SKM-1 (cell line): ENCODE data around the gene SPTSSB.

Source experiments
- DNase-seq: peaks from one replicate; lab custom pipeline; 2025; ENCODE audit not compliant: unreplicated experiment; lab: John Stamatoyannopoulos, UW

The SPTSSB gene, protein sequence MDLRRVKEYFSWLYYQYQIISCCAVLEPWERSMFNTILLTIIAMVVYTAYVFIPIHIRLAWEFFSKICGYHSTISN

DNA sequence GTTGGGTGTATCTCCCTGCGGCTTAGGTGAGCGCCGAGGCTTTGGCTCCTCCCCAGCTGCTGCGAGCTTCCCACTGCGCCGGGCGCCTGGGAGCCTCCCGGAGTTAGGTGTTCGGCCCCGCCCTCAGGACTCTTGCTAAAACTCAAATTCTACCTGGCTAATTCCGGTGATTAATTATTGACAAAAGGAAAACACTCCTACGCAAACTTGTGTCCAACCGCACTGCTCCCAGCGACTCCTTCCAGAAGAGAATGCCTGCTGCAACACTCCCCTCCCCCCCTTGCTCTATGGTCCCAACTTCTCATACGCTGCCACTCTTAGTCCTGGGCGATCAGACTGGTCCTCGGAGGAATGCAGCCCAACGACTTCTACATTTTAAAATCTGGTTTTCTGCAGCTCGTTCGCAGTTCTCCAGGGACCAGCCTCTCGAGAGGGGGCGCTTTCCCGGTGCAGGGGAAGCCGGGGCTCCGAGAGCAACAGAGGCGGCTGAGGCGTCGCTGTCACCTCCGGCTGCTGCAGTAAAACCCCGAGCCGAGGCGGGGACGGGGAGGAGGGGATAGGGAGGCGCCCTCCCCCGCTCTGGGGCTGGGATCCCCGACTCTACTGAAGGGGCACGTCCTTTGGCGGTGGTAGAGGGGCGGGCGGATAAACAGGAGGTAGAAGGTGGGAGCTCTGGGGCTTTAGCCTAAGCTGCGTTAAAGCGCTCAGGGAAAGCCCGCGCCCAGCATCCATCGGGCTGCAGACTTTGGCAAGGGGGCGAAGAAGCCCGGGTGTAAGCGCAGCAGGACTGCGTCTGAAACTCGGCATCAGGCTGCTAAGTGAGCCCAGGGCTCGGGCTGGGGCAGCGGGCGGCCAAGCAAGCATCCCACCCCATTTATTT lies at the start of gene SPTSSB:
Gene SPTSSB, minus strand, starts transcription at position 77 of the 880 bp plus-strand sequence. CDS start 25,194 bp downstream, outside the sequence.
- DNase-seq: peak; percentile 18

DNA sequence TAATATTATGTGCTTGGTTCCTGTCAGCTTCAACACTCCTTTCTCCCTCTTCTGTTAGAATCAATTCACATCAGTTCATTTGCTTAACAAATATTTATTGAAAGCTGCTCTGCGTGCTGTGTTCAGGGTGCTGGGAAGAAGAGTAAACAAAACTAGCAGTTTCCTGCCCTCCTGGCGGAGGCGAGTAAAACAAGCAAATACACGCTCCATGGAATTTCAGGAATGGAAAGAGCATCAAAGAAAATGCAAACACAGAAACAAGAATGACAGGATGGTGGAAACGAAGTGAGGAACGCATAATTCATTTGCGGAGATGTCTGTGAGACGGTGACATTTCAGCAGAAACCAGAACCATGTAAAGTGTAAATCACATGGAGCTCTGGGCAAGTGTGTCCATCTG lies 49.4 kb upstream of the SPTSSB start:
- no peak for DNase-seq

DNA sequence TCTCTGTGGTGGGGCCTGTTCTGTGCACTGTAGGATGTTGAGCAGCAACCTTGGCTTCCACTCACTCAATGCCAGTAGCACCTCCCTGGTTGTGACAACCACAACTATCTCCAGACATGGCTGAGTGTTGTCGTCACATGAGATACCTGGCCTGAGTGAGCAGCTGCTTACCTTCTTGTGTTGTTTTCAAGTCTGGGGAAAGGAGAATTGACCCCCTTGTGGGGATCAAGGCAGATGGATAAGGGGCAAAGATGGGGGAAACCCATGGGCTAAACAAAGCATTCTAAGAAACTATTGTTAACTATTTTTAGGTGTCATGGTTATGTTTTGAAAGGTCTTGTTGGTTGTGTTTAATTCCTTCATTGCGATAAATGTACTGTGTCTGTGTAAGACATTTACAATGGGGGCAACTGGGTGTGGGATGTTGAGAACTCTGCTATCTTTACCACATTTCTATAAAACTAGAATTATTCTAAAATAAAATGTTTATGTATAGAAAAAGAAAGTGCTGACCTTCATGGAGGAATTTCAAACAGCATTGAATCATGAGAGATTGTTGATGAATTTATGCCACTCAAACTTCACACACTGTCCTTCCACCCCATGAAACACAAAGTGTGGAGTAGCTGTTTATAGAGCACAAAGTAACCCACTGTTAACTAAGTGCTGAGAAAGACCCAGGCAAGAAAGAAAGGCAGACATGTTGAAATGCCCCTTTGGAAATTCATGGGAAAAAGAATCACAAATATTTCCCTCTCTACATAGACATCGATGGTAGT lies 48.4 kb upstream of the SPTSSB start:
- no peak for DNase-seq

DNA sequence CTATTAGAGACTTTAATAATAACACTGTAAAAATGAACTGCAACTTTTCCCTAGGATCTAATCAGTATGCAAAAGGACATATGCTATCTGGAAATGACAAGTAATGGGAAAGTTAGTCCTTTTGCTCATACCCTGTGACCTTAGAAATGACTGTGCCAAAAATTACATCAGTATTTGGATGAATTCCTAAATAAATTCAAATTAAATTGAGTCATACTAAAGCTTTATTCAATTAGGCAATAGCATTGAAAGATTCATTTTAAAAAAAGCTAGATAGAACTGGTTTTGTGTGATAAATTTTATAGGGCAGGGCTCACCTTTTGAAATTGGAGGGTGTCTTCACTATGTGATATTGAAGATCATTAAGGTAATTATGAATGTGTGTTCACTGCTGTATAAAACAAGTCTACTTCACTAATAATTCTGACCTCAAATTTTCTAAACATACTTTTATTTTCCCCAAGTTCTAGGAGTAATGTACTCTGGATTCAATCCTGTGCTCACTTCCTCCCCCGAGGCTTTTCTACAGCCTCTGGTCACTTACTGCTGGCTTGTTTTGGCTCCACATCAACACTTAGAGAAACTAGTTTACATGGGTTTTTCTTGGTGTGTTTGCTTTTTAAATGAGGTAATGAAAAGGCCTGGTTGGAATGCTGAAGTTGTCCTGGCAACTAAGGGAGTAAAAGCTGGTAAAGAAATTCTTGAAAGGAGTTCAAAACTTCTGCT lies 44.4 kb upstream of the SPTSSB start:
- no peak for DNase-seq

DNA sequence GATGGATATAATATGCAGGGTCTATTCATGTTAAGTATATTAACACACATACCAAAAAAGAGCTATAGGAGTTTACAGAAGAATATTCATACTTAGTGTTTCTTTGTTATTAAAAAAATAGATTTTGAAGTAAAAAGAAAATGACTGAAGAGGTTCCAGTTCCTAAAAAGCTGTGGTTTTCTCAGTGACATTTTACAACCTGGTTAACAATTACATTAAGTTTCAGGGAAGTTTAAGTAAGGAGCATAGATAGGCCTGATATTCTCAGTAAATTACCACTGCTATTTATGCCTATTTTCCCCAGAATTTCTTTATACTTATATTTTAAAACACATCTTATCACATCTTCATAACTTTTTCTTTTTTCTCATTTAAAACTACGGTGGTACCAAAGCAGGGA lies 43.6 kb upstream of the SPTSSB start:
- DNase-seq: no peak

DNA sequence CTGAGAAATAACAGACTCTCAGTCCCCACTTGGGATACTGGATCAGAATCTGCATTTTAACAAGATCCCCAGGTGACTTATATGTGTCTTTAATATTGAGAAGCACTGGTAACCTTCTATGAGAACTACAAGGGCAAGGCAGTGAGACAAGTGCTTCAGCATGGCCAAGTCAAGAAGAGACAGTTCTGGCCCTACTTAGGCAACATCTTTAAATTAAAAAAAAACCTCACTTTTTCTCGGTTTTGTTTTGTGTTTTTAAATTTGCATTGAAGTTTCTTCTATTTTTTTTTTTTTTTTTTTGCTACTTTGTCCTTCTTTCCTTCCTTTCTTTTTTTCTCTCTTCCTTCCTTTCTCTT lies 42.5 kb upstream of the SPTSSB start:
- DNase-seq: no peak

DNA sequence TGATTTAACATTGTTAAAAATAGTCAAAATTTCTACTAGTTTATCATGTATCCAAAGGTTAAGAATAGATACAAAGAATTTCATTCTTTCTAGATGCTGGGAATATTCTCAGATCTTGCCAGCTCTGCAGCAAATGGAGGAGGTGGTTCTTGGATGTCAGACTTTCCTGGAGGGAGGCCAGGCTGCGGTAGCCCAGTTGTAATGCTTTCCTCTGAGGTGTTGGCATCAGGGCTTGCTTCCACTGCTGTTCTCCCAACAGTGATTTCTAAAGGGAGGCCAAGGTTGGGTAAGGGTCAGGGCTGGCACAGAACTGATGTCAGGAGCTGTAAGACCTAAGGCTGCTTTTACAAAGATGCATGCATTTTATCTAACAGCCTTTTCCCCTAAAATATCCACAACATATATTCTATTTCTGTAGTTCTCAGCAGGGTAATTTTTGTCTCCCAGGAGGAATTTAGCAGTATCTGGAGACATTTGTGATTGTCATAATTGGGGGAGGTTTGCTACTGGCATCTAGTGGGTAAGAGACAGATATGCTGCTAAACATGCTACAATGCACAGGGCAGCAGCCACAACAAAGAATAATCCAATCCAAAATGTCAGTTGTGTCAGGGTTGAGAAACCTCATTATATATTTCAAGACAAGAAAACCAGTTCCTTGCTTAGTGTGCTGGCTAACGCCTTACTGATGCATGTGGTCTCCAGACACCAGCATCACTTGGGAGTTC lies 42.0 kb upstream of the SPTSSB start:
- DNase-seq: no peak

DNA sequence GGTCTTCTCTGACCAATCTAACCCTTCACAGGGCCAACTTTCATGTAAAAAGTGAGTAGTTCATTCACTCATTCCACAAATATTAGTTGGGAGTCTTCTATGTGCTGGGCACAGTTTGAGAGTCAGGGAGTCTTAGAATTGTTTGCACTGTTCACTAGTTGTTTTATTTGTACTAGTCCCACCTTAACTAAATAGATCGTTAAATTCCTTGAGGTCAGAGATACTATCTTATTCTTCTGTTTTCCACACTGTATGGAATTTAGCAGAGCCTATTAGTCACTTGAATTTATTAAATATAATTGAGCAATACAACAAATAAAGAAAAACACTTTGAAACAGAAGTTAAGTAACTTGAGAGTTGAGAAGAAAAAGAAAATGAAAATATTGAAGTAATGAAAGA lies 40.8 kb upstream of the SPTSSB start:
- no peak for DNase-seq

DNA sequence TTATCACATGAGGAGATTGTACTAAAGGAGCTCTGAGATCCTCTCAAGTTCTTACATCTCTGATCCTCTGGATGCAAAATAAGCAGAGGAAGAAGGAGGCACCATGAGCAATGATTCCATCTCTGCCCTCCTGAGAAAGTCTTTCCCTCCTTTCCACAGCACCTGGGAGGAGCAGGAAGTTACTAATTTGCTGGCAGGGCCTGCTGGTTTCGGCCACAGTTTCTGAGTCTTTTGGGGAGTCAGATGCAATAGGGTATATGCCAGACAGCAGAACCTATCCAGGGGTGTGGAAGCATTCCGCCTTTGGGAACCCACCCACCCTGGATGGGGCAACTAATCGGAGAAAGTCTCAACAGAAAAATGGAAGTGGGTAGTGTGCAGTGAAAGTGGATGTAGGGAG lies 38.5 kb upstream of the SPTSSB start:
- DNase-seq: no peak

DNA sequence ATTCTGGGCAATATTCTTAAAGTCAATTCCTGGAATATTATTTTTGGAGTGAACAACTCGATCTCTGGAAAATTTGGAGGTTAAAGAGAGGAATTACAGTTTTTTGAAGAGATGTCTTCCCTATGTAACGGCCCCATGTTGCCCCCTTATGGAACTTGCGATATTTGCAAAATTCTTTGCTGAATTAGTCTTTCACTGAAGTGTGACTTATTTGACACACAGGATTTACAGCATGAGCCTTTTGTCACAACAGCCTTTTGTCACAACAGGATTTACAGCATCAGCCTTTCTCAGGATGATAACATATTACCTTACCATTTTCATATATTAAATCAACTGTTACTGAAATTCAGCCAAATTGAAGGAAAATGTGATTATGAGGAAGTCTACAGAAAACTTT lies 37.8 kb upstream of the SPTSSB start:
- peak; percentile 33 for DNase-seq

DNA sequence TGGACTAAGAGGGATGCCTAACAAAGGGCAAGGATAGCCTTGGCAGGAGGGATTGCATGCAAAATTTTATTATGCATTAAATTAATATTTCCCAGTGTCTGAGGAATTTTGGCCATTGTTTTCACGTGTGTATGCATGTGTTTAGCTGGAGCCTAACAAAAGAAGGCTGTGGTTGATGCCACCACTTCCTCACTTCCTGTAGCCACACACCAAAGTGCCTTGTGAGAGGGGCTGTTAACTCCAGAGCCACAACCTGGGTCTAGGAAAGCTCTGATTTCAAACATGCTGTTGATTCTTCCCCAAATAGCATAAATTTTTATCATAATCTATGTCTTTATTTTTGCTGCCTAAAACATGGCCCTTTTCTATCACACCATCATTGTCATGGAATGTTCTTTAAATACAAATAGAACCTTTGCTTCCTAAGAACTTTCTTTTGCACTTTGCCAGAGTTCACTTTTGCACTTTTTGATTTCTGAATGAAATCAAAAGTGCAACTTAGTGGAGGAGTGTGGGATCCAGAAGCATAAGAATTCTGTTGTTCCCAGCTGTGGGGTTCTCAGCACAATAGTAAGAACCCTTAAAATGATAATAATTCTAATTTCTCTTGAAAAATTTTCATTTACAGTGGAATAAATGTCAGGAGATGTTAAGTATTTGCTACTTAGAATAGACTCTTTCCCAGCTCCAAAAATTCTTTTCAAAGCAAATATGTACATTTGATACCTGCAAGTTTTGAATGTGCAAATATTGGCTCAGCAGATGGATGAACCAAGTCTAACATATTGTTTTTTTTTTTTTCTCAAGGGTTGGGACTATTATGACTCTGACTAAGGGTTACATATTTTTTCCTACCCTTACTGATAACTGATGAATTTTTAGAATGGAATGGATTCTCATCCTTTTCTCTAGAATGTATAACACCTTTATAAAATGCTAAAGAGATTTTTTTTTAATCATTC lies 35.6 kb upstream of the SPTSSB start:
- no peak for DNase-seq

DNA sequence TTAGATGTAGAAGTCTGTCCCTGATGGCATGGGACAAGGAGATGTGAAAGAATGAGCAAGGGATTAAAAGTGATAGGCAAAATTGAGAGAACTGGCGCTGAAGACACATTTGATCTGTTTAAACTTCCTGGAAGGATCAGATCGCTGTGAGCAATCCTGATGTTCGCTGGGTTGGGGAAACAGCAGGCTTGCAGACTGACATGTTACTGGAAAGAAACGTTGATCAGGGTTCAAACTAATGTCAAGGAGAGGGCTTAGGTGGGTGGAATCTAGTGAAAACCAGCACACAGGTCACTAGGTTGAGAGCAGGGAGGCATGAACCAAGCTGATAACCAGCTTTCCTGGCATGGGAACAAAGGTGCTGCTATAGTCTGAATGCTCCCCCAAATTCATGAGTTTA lies 34.5 kb upstream of the SPTSSB start:
- no peak for DNase-seq

DNA sequence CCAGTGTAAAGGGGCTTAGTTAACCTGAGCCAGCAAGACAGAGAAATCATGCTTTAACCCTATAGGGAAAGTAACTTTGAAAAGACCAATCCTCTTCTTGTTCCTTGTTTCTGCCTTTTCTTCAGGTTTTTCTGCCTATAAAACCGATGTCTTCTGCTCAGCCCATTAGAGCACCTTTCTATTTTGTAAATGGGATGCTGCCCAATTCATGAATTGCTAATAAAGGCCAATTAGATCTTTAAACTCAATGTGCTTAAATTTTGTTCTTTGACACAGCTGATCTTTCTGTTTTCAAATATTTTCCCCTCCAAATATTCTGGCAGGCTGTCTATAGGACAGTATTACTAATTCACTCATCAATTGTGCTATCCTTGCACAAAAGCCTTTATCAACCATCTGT lies 33.8 kb upstream of the SPTSSB start:
- DNase-seq: no peak

DNA sequence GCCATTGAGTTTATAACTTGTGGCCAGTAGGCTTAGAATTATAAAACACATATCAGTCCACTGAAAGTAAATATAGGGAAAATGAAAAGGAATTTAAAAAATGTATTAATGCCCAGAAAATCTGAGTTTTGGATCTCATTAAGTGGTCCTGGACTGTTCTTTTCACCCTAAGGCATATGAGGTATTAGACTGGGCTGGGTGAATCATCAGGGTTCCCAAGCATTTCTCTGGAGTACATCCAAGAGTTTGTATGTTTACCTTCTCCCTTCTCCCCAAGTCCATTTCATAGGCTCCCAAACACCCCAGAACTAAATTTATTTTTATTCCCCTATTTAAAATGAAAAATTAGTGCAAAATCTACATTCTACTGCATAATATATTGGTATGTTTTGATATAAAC lies 31.9 kb upstream of the SPTSSB start:
- no peak for DNase-seq

DNA sequence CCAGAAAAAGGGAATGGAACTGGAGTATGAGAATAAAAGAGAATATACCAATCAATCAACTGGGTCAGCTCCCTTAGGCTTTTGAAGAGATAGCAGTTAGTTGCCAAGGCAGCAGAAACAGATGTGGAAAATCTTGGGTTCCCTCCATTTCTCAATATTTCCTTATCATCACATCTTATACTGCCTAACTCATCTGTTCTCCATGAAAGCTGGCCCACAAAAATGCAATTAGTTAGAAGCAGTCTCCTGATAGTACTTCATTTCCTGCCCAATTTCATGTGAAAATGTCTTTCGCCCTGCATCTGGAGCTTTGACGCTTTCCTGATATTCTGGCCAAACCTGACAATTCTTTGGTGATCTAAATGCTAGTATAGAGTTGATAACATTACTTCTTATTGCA lies 30.1 kb upstream of the SPTSSB start:
- DNase-seq: no peak

DNA sequence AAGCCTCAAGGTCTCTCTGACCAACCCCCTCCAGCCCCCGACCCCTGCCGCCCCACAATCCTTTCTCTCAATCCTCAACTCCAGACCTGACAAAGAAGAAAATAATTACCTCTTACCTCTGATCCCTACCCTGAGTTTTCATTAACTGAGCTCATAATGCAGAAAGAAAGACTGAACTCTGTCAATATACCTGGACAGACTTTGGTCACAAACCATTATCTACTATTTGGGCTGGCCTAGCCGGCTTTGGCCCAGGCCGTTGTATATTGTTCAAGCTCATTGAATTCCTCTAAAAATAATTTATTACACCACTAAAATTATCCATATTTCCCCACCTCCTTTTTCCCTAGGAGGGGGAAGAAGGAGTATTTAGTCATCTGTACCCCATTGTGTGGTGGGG lies 29.3 kb upstream of the SPTSSB start:
- DNase-seq: no peak

DNA sequence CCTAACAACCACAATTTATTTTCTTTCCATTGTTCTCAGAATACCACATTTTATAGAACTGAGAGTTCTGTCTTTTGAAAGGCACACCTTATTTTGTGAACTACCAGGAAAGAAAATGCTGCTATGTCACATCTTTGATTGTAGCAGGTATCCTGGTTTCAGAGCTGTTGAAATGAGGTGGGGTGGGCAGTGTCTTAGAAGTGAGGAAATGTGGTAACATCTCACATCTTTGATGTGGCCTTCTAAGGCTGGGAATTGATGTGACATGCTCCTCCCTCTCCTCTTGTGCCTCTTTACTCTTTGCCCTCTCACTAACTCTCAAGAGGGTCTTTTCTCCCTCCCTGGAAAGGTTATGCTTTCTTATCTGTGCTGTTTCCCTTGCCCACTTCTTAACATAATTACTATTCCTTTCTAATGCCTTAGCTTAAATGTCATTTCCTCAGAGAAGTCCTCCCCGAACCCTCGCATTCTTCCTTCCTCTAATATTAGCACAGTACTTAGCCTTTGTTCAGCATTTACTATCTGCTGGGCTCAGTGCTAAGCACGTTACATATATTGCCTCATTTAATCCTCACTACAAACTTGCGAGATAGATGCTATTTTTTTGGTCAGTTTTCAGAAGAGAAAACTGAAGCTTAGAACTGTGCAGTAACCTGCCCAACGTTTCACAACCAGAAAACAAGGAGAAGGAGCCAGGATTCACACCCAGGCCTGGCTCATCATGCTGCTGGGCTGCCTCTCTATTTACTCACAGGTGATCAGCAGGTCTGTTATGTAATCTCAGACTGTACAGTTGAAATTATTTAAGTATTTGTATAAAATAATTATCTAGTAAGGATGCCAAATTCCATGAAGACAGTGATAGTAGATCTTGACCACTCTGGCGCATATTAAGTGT lies 24.0 kb upstream of the SPTSSB start:
- no peak for DNase-seq

DNA sequence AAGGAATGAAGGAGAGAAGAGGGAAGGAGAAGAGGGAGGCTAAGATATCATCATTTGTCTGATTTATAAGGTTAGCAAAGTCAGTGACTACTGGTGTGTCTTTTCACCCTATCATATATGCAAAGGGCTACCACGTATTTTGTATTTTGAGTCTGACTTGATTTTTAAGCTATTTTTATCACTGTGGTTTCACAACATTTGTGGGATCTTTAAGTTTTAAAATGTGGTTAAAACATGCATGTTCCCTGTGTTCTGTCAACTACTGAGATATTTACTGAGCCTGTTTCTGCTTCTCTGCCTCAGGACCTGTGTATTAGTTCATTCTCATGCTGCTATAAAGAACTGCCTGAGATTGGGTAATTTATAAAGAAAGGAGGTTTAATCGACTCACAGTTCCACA lies 22.5 kb upstream of the SPTSSB start:
- no peak for DNase-seq

DNA sequence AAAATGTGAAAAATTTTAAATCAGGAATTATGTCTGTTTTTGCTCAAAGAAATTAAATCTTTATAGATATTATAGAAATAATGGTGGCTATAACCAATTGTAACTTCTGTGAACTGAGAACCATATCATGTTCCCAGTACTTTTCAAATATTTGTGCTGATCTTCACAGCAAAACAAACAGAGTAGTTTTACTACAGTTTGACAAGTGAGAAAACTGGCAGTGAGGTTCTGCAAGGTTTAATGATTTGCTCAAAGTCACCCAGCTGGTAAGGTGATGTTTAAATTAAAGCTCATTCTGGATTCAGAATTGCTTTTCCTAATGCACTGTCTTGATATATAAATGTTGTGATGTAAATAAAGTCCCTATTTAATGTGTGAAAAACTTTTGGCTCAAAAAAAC lies 22.0 kb upstream of the SPTSSB start:
- DNase-seq: no peak
